Left renal cortex interstitium (tissue), 4 donors: ENCODE results near the gene PWWP2A. TPM values are rescaled to one million over a fixed set of nuclear protein-coding genes. Genes with fewer than 3 reads are reported as not detected.

ENCODE experiments used
- DNase-seq, 4 donors: peaks; one replicate each; pipeline ENCODE4 v3.0.0-alpha.2; 2013; ENCODE audit warnings: low read depth in 4 of 4, low spot score in 2 of 4, missing footprints in 1 of 4
- polyA plus RNA-seq, 4 donors: library from polyadenylated mRNA; unstranded; fragments of 120-200 nt; gene quantifications; one replicate each; pipeline ENCODE4 v1.2.1, GENCODE V29; 2013; ENCODE audit not compliant: insufficient read length in 4 of 4

Gene PWWP2A
- polyA plus RNA-seq, 4 donors: 28.5 to 32.9 (median 30.8) TPM

DNA sequence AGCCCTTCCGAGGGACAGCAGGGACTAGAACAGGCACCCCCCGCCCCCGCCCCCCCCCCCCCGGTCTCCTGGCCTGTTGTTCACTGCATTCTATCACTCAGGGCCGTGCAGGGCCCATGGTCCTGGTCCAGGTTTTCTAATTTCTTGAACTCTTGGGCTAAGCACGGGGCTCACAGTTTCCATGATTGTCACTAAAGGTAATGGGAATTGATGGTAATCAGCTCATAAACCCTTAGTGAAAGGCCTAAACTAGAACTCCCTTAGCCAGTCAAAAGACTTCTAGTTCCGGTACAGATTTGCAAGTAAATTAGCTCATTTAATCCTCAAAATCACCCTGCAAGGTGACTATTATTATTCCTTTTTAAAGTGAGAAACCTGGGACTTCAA is 14.7 kb upstream of the PWWP2A start:
- DNase-seq: no peak

DNA sequence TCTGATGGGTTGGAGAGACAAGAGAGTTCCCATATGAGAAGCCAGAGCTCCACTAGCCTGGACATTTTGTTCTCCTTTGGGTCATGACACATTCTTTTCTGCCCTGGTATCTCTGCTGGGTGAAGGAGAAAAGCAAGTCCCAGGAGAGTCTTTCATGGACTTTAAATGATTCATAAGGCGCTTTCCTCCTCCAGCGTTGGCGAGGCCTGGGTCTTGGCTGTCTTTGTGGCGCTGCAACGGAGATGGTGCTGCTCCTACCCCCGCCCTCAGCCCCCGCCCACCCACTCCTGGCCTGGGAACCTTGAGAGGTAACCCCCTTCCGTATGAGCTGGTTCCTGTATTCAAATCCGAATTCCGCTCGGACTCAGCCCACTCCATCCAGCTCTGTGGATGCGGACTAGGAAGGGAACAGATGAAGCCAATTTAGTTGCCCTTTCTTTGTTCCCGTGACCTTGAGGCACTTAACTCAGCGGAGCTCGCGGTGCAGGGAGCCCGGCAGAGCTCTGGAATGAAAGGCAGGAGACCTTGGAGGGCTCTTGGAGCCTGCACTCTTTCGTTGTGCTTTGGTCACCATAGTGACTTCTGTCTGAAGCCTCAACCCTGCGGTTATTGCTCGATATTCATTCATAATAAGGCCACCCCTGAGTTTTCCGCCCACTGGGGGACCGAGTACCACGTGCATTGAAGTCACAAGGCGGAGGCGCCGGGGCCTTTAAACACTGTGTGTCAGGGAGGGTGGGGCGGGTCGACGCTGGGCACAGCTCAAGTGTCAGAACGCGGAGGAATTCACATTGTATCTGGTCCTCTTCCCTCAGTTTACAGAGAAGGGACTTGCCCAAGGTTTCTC is 14.0 kb upstream of the PWWP2A start:
- peak in 2 of 4 donors; percentile 20 to 21 for DNase-seq

DNA sequence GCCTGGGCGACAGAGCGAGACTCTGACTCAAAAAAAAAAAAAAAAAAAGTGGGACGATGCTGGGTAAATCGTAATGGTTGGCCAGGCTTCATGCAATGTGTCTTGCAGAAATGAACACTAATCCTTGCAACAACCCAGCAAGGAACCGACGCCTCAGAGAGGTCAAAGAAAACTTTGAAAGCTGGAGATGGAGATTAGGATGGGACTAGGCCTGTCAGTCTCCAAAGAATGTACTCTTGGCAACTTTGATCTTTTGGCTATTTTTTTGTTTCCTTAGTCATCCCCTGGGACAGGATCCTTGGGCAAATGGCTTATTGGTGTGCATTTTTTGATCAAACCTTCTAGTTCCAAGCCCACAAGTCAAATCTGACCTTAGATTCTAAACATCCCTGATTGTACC is 10.6 kb upstream of the PWWP2A start:
- no peak for DNase-seq

DNA sequence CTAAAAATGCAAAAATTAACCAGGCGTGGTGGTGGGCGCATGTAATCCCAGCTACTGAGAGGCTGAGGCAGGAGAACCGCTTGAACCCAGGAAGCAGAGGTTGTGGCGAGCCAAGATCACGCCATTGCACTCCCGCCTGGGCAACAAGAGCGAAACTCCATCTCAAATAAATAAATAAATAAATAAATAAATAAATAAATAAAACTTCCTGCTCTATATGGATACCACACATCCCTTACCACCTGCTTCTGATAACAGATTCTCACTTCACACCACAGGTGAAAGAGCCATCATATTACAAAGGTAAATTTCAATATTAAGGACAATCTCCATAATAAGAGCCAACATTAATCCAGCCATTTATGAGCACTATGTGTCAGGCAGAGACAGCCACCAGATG is 9.4 kb upstream of the PWWP2A start:
- no peak for DNase-seq

GRCh38 chr5:160119905-160120266 is 636 bp upstream of the PWWP2A start:
- no peak for DNase-seq

DNA sequence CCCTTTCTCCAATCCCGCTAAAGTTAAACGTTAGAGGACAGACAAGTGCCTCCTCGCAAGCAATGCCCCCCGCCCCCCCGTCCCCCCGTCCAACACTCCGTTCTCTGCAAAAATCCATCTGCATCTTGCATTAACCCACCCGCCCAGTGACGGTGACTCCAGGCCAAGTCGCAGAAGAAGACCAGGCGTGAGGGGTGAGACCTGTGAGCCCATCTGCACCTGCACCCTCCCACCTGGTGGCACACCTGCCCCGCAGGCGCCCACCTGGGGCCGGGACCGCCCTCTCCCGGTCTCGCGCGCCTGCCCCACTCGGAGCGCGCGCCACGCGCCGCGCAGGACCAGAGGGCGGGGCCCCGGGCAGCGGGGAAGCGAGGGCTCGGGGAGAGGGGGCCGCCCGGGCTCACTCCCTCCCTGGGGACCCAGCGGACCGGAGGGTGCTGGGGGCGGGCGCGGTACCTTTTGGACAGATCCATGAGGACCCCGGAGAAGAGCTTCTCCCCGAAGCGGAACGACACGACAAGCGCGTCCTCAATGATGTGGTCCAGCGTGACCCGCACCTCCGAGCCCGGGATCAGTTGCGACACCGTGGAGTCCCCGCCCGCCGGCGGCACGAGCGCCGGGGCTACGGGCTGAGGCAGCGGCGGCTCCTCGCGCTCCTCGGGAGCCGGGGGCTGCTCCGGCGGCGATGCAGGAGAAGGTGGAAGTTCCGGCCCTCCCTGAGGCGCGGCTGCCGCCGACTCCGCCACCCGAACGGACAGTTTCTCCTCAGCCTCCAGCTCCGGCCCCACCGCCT is 705 bp downstream of the PWWP2A start:
- peak in 2 of 4 donors; percentile 13 to 29 for DNase-seq

GRCh38 chr5:160116991-160117390 is 2.3 kb downstream of the PWWP2A start:
- DNase-seq: no peak

- DNase-seq: no peak
These were observed 11.1 kb downstream of the PWWP2A start for GRCh38 chr5:160108124-160108523.

DNA sequence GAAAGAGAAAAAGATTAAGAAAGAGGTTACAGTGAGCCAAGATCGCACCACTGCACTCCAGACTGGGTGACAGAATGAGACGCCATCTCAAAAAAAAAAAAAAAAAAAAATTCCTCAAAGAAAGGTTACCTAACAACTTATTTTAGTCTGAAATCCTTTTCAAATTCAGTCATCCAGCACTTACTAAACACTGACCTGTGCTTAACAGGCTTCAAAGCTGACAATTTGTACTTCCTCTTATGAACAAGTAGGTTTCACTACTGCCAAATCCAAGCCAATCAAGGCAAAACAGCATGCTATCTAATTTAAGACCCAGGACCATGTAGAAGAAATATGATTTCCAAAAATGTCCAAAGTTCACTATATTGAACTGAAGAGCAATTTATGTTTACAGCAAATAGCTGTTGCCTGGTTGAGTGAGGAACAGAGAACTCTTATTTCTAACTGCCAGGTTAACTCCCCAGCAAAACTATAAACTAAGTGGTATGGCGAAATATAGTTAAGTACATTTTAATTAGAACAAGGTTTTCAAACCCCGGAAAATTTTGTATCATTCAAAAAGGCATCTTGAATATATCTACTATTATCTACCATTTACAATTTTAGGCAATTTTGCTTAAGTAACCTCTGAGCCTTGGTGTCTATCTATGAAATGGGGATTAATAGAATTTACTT is 13.4 kb downstream of the PWWP2A start:
- no peak for DNase-seq

GRCh38 chr5:160097991-160098390 is 21.3 kb downstream of the PWWP2A start:
- DNase-seq: no peak

- no peak for DNase-seq
These were observed 23.1 kb downstream of the PWWP2A start for GRCh38 chr5:160096178-160096577.

- DNase-seq: no peak
These were observed 26.1 kb downstream of the PWWP2A start for GRCh38 chr5:160092960-160093707.

- DNase-seq: no peak
These were observed 26.7 kb downstream of the PWWP2A start for GRCh38 chr5:160092514-160092913.

- DNase-seq: no peak
These were observed 29.2 kb downstream of the PWWP2A start for GRCh38 chr5:160090059-160090458.

- DNase-seq: no peak
These were observed 29.7 kb downstream of the PWWP2A start for GRCh38 chr5:160089531-160089930.

DNA sequence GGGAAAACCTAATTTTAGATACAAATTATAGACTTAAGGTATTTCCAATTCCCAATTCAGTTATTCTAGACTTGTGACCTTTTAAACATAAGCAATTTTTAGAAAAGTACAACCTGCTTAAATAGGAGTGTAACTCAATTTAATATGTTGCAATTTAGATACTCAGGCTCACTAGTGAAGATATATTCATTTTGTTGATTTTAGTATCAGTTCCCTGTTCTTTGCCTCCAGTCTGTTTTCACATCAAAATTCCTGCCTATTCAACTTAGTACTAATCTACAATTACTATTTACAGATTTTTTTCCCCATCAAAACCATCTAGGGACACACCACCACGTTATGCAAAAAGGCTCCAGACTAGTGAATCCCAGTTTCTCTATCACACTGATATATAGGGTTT is 30.4 kb downstream of the PWWP2A start:
- no peak for DNase-seq

DNA sequence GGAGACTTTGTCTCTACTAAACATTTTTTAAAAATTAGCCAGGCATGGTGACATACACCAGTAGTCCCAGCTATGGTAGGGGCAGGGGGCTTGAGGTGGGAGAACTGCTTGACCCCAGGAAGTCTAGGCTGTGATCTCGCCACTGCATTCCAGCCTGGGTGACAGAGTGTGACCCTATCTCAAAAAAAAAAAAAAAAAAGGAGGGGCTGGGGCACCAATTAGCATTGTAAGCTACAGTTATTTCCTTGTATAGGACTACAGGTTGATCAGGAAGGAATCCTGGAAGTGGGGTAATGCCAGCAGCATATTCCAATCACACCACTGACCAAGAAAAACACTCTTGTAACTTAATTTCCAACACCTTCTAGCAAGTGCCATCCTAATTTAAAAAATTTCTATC is 32.1 kb downstream of the PWWP2A start:
- no peak for DNase-seq

DNA sequence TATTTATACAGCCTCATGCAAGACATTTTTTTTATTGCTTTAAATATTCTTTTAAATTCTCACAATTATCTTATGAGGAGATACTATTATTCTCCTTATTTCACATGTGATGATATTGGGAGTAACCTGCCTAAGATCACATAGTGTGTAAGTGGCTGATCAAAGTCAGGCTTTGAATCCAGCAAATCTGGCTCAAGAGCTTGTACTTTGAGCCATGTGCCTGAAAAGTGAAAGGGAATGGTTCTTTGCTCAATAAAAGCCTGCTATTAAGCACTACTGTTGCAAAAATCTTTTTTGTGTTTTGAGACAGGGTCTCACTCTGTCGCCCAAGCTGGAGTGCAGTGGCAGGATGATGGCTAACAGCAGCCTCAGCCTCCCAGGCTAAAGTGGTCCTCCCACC is 35.1 kb downstream of the PWWP2A start:
- no peak for DNase-seq

DNA sequence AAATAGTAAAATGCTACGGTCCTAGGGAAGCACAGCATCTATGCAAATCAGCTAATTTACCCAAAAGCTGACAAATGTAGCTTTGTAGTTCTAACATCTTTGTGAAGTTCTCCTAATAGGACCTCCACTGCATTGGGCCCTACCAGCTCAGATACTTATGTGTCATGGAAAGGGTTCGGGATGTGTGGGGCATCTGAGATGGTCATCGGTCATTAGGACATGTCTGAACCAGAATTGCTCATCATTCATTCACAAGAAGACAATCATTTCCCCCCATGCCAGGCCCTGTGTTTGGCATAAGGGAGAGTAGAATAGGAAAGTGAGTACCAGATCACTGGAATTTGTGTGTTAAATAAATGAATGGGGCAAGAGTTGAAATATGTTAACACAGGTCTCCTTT is 35.7 kb downstream of the PWWP2A start:
- no peak for DNase-seq

DNA sequence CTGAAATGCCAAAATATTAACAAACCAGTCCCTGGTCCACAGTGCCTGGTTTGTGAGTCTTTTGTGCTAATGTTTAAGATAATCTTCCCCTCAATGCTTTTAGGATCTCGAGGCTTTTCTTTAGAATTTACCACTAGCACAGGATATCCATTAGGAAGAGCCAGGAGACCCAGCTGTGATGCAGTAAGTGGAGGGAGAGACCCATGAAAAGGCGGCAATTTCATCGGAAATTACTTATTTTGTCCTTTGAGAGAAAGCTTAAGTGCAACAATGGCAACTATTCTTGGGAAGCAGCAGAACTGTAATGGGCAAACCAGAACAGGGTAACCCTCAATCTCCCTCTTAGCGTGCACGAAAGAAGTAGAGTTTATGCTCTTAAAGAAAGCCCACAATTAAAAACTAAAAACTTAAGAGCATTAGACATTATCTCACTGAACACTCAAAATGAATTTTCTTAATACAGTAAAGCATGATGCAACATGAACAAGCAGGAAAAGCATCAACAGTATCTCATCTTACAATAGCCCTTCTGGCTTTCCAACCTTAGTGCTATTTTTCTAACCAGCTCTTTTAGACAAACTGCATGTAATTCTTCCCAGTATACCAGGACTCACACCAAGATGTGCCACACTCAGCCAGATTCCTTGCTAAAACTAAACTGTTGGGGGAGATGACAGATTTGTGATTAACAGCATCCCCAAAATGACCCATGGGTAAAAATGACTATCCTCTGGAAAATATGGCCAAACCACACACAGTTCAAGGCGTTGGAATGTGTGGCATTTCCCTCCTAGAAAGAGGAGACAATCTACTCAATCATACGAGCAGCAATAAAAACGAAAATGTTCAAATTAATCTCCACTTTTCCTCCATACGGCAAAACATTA is 36.4 kb downstream of the PWWP2A start:
- peak in 1 of 4 donors; percentile 34 for DNase-seq
